ENCODE measurements around the gene OR6J1. TPM values are rescaled to one million over a fixed set of nuclear protein-coding genes. Genes with fewer than 3 reads are reported as not detected.

OR6J1 gene
- total and polyA plus RNA-seq, 10 of the 15 experiments (the other 5 are each of a cell fraction or from before 2014, with no cell fraction given), result not detected

DNA sequence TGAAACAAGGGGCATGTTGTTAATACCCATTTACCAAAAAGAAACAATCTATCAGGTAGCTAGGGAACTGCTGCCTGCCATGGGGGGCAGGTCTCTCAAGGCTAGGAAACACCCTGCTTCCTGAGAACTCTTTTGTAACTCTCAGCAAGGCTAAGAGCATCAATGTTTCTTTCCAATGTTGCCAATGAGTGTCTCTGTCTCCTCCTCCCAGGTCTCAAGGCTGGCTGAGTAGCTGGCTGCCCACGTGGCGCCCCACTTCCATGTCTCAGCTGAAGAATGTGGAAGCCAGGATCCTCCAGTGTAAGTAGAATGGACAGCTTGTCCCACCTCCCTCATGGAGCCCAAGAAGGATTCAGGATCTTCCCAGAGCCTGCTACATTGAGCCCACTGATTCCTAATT lies 42.7 kb downstream of the OR6J1 start:
- TF ChIP-seq, protein P1, sequence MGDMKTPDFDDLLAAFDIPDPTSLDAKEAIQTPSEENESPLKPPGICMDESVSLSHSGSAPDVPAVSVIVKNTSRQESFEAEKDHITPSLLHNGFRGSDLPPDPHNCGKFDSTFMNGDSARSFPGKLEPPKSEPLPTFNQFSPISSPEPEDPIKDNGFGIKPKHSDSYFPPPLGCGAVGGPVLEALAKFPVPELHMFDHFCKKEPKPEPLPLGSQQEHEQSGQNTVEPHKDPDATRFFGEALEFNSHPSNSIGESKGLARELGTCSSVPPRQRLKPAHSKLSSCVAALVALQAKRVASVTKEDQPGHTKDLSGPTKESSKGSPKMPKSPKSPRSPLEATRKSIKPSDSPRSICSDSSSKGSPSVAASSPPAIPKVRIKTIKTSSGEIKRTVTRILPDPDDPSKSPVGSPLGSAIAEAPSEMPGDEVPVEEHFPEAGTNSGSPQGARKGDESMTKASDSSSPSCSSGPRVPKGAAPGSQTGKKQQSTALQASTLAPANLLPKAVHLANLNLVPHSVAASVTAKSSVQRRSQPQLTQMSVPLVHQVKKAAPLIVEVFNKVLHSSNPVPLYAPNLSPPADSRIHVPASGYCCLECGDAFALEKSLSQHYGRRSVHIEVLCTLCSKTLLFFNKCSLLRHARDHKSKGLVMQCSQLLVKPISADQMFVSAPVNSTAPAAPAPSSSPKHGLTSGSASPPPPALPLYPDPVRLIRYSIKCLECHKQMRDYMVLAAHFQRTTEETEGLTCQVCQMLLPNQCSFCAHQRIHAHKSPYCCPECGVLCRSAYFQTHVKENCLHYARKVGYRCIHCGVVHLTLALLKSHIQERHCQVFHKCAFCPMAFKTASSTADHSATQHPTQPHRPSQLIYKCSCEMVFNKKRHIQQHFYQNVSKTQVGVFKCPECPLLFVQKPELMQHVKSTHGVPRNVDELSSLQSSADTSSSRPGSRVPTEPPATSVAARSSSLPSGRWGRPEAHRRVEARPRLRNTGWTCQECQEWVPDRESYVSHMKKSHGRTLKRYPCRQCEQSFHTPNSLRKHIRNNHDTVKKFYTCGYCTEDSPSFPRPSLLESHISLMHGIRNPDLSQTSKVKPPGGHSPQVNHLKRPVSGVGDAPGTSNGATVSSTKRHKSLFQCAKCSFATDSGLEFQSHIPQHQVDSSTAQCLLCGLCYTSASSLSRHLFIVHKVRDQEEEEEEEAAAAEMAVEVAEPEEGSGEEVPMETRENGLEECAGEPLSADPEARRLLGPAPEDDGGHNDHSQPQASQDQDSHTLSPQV (IDR thresholded peaks at IDR 0.05), result no peak
- TF ChIP-seq RFX5 (IDR thresholded peaks at IDR 0.05; ENCODE audit: low read depth, low read length), result no peak
- Histone ChIP-seq H4K20me1 (ENCODE audit: control insufficient read depth, insufficient read depth) (no peaks in the 10 kb centered on the region), H3K27ac (ENCODE audit: control insufficient read depth, insufficient read depth) (no peak overlapping the region), H3K4me3 (no peak overlapping the region), H3K79me2 (ENCODE audit: control insufficient read depth, insufficient read depth, low read length) (no peaks in the 10 kb centered on the region), H3K36me3 (ENCODE audit: control insufficient read depth in 2 of 2, insufficient read depth in 2 of 2, low read length in 1 of 2) (peaks cover 0 to 2% of the 10 kb centered on the region in 2 experiments; a peak in 2 of 4 replicates), H3K9me3 (replicated peaks; ENCODE audit: control insufficient read depth, insufficient read depth, low read length) (no peaks in the 10 kb centered on the region), H2AFZ (ENCODE audit: control insufficient read depth, low read depth, low read length) (no peak overlapping the region), H3K9ac (ENCODE audit: control insufficient read depth, insufficient read depth, low read length) (no peak overlapping the region), H3K27me3 (replicated peaks in 1 of 2; ENCODE audit: control insufficient read depth in 2 of 2, insufficient read depth in 2 of 2, low read length in 1 of 2) (no peaks in the 10 kb centered on the region), H3K4me2 (ENCODE audit: control insufficient read depth, insufficient read depth) (no peak overlapping the region), H3K4me1 (ENCODE audit: control insufficient read depth, insufficient read depth, low read length) (peaks cover 19% of the 10 kb centered on the region)
- ChIA-PET SMC1A (ENCODE audit: uncharacterized antibody, unreplicated experiment) (interaction anchor here (0.7 to 7.4 kb wide), 3 partner anchors 14 to 51 kb away, joined by 3 to 72 read pairs (median 23); partner anchors contain the start of gene DAD1), RAD21 (ENCODE audit: unreplicated experiment) (interaction anchor here (1.5 to 5.7 kb wide), 3 partner anchors 11 to 30 kb away, joined by 3 to 53 read pairs (median 49); partner anchors contain the start of gene DAD1), POLR2A (interaction anchor here (2.2 to 6.0 kb wide), 2 partner anchors 14 to 31 kb away, joined by 7 to 91 read pairs; partner anchors contain the start of gene DAD1), CTCF (interaction anchor here (1.2 to 5.5 kb wide), 6 partner anchors 9 to 252 kb away, joined by 3 to 58 read pairs (median 4); partner anchors contain the start of gene DAD1)
- 93% methylated on average over 2 of the region's 2 CpGs for WGBS (ENCODE audit: insufficient coverage, insufficient replicate concordance, low lambda C conversion rate, missing lambda C conversion rate)
- intact Hi-C loops (cut with micrococcal nuclease; ENCODE audit: unreplicated experiment) (no loop called here), in situ Hi-C loops (cut with MboI) (no loop called here)
- no TSS peak for BruUV-seq (replicated peaks)
- no peak for FAIRE-seq
- ATAC-seq, result no peak
- no peak for DNase-seq (ENCODE audit: low read depth, low spot score)
